B cell (primary cell): Measurements from ENCODE around the gene HAGHL.
"Not testable (repeated sequence)": the region's sequence is repeated elsewhere in the genome, so short reads cannot be mapped to it uniquely, and the experiment has no call there.

ENCODE experiments used
- CTCF ChIP-seq: fragments of 200-600 bp; IDR thresholded peaks from one replicate; pipeline ENCODE4 v1.8.0; 2022; ENCODE audit warnings: antibody characterized with exemption, mild to moderate bottlenecking
- EZH2 ChIP-seq: IDR thresholded peaks from 2 replicates; pipeline ENCODE4 v1.6.1; 2012; ENCODE audit warnings: borderline replicate concordance, low read depth, mild to moderate bottlenecking, moderate library complexity, low read length; ENCODE audit not compliant: insufficient read depth, poor library complexity, severe bottlenecking

GRCh38 chr16:742894-743293 is 16.0 kb downstream of the HAGHL start:
- TF ChIP-seq CTCF, EZH2: not testable (repeated sequence)
